A549 treated with AZD9567 at 1 μM for 4 hours (cell line): Measurements from ENCODE around the gene GTF3C2. TPM values are rescaled to one million over a fixed set of nuclear protein-coding genes. Genes with fewer than 3 reads are reported as not detected.

Source experiments
- total RNA-seq: library from RNA; stranded (reverse); fragments of 200-300 nt; extraction: Qiagen RNA extraction; gene quantifications from 5 replicates; pipeline ENCODE4 v1.2.3, GENCODE V29; 2022; ENCODE audit not compliant: insufficient read depth

The GTF3C2 gene
- total RNA-seq = 54.5 to 59.0 TPM (median 57.4 TPM) in 5 replicates

GRCh38 chr2:27356382-27357181, at the start of gene GTF3C2:
TSS of gene GTF3C2 (minus strand) at chr2:27356764. CDS start at chr2:27343554, 13,210 bp downstream.

DNA sequence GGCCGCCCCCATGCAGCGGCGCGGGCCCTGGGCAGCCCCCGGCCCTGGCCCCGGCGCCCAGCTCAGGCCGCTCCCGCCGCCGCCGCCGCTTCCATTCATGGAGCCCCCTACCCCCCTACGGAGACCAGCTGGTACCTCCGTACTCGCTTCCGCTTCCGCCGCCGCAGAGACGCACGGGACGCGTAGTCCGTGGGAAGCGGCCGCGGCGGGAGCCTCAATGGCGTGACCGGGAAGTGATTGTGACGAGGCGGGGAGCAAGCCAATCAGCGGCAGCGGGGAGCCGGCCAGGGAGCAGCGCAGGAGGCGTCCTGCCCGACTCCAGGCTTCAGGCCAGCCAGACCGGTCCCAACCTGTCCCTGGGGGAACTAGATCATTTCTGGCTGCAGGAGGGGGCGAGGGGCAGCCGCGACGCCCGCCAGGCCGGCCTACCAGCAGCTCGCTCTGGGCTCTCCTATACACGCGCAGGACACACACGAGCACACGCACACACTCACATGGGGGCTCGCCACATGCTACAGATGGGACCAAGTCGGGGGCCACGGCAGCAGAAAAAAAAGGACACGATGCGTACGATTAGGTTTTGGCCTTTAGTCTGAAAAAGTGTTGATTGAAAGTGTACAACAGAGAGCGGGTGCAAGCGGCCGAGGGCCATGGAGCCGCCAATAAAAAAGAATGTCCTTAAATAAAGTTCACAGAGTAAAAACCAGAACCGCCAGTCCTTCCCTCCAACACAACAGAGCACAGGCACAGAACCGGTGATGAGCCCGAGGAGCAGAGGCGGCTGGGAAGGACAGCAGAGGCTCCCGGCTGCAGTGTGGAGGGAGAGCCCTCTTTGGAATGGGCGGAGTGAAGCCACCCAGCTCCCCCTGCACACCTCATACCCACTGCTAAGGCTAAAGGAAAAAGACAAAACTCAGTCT, 24.3 kb upstream of the GTF3C2 start, which contains the start of gene ZNF513:
TSS of gene ZNF513 (minus strand) at position 109 of the 920 bp plus-strand sequence. CDS start 208 bp downstream, outside the sequence.

GRCh38 chr2:27370026-27370815, 13.7 kb upstream of the GTF3C2 start, which contains the start of the genes EIF2B4 and SNX17:
TSS of gene EIF2B4 (minus strand) at chr2:27370338. CDS start at chr2:27370314, 24 bp downstream.
TSS of gene SNX17 (plus strand) at chr2:27370616. CDS start at chr2:27370744, 128 bp downstream.

DNA sequence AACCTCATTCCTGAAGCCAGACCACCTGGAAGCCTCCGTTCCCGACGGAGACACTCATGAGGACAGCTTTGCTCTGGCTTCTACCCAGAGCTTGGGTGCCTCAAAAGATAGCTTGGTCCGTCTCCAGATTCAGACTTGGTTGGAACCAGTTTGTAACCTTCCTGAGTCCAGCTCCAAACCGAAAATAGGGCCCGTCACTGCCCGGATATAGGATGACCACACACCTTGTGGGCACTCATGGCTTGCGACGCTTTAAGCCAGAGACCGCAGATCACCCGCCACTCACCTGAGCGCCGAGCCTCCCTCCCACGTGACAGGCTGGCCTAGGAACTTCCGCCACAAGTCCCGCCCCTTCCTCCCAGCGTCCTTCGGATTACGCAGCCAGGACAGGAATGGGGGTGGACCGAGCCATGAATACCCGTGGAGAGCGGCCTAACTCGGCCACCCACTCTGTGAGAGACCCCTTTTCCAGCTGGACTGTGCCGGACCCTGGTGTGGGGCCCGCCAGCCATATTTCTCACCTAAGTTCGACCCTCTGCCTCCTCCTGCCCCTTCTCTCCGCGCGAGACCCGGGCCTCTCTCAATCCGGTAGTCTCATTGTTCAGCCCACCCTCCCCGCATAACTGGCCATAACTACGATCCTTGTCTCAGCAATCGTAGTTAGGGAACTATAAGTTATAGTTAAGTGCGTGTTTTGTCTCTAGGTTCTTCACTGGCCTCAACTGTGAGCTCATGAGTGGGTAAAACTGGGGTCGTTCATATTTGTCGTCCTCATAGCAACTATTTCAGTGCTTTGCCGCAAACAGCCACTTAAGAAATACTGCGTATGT, 33.6 kb downstream of the GTF3C2 start, which contains the start of gene MPV17:
TSS of gene MPV17 (minus strand) at position 332 of the 830 bp plus-strand sequence. CDS start 580 bp downstream, outside the sequence.

GRCh38 chr2:27308359-27308881, 48.1 kb downstream of the GTF3C2 start, which contains the start of gene UCN:
TSS of gene UCN (minus strand) at chr2:27308445. CDS start at chr2:27307895, 550 bp downstream.

DNA sequence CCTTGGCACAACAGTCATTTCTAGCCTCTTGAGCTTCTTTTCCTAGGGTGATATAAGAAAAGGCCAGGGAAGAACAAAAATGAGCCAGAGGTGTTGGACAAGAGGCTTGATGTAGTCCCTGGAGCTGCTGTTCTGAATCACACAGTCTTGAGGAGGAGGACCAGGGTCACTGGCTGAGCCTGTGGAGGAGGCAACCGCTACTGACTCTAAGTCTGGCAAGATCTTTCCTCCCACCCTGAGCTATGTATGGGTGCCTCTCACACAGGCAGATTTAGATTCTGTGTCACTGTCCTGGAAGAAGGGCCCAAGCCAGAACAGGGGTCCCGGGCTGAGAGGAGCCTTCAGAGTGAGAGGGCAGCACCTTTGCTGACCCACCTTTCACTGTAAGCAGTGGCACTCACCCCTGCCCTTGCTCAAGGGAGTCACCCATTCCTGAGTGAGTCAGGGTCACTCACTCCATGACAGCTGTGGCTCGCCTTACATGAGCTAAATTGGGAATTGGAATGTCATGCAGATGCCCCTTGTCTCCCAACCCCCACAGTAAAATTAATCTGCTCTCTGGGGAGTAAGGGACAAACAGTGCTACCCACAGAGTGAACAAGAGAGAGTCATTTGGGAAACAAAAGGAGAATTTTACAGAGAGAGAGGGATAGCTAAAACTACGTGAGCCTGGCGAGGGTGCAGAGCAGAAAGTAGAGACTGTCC, 74.6 kb downstream of the GTF3C2 start, which contains the start of gene TRIM54:
TSS of gene TRIM54 (plus strand) at position 575 of the 705 bp plus-strand sequence. CDS start 303 bp downstream, outside the sequence.

Other genes starting within 250 kb of the GTF3C2 start
- 6.1 to 8.7 TPM (median 7.9 TPM) in 5 replicates for gene CGREF1, start 237.6 kb downstream of the GTF3C2 start, total RNA-seq
- gene ABHD1, start 232.9 kb downstream of the GTF3C2 start, total RNA-seq = 0.98 to 1.5 TPM (median 1.2 TPM) in 4 of 5 replicates, not detected in the other
- gene PREB, start 222.1 kb downstream of the GTF3C2 start, total RNA-seq = 55.1 to 67.4 TPM (median 61.0 TPM) in 5 replicates
- not detected in 5 replicates for gene PRR30, start 217.4 kb downstream of the GTF3C2 start, total RNA-seq
- not detected in 5 replicates for gene TCF23, start 207.8 kb downstream of the GTF3C2 start, total RNA-seq
- gene ATRAID, start 144.7 kb downstream of the GTF3C2 start, total RNA-seq = 166 to 218 TPM (median 213 TPM) in 5 replicates
- 63.5 to 78.6 TPM (median 67.4 TPM) in 5 replicates for gene SLC5A6, start 144.5 kb downstream of the GTF3C2 start, total RNA-seq
- 59.2 to 74.0 TPM (median 63.1 TPM) in 5 replicates for gene CAD, start 139.4 kb downstream of the GTF3C2 start, total RNA-seq
- gene SLC30A3, start 93.7 kb downstream of the GTF3C2 start, total RNA-seq = 4.2 to 9.5 TPM (median 4.2 TPM) in 5 replicates
- not detected in 5 replicates for gene DNAJC5G, start 81.3 kb downstream of the GTF3C2 start, total RNA-seq
- gene TRIM54, start 74.3 kb downstream of the GTF3C2 start, total RNA-seq = 0.40 to 0.74 TPM (median 0.46 TPM) in 4 of 5 replicates, not detected in the other
- gene UCN, start 48.3 kb downstream of the GTF3C2 start, total RNA-seq = 1.8 to 2.9 TPM (median 2.0 TPM) in 4 of 5 replicates, not detected in the other
- 64.5 to 91.0 TPM (median 82.5 TPM) in 5 replicates for gene MPV17, start 33.7 kb downstream of the GTF3C2 start, total RNA-seq
- 42.9 to 63.8 TPM (median 59.4 TPM) in 5 replicates for gene EIF2B4, start 13.6 kb upstream of the GTF3C2 start, total RNA-seq
- 138 to 151 TPM (median 144 TPM) in 5 replicates for gene SNX17, start 13.9 kb upstream of the GTF3C2 start, total RNA-seq
- gene ZNF513, start 24.0 kb upstream of the GTF3C2 start, total RNA-seq = 9.2 to 14.1 TPM (median 14.0 TPM) in 5 replicates
- 144 to 166 TPM (median 165 TPM) in 5 replicates for gene PPM1G, start 52.8 kb upstream of the GTF3C2 start, total RNA-seq
- 134 to 146 TPM (median 142 TPM) in 5 replicates for gene NRBP1, start 71.9 kb upstream of the GTF3C2 start, total RNA-seq
- gene KRTCAP3, start 85.6 kb upstream of the GTF3C2 start, total RNA-seq = 0.53 to 1.2 TPM (median 0.83 TPM) in 4 of 5 replicates, not detected in the other
- gene IFT172, start 133.0 kb upstream of the GTF3C2 start, total RNA-seq = 7.8 to 10.0 TPM (median 7.9 TPM) in 5 replicates
- 3.3 to 4.7 TPM (median 4.0 TPM) in 5 replicates for gene FNDC4, start 138.4 kb upstream of the GTF3C2 start, total RNA-seq
- 0.10 to 0.25 TPM (median 0.17 TPM) in 4 of 5 replicates, not detected in the other for gene GCKR, start 140.1 kb upstream of the GTF3C2 start, total RNA-seq
- gene ZNF512, start 226.3 kb upstream of the GTF3C2 start, total RNA-seq = 13.3 to 18.5 TPM (median 16.4 TPM) in 5 replicates